Embryonic facial prominence (tissue), 1 donor: ENCODE data around the gene RIPOR3.
"Not testable (repeated sequence)": the region's sequence is repeated elsewhere in the genome, so short reads cannot be mapped to it uniquely, and the experiment has no call there.

Experiments
- DNase-seq: peaks from one replicate; pipeline ENCODE4 v3.0.0-alpha.2; 2016; ENCODE audit errors: extremely low spot score

Gene RIPOR3

DNA sequence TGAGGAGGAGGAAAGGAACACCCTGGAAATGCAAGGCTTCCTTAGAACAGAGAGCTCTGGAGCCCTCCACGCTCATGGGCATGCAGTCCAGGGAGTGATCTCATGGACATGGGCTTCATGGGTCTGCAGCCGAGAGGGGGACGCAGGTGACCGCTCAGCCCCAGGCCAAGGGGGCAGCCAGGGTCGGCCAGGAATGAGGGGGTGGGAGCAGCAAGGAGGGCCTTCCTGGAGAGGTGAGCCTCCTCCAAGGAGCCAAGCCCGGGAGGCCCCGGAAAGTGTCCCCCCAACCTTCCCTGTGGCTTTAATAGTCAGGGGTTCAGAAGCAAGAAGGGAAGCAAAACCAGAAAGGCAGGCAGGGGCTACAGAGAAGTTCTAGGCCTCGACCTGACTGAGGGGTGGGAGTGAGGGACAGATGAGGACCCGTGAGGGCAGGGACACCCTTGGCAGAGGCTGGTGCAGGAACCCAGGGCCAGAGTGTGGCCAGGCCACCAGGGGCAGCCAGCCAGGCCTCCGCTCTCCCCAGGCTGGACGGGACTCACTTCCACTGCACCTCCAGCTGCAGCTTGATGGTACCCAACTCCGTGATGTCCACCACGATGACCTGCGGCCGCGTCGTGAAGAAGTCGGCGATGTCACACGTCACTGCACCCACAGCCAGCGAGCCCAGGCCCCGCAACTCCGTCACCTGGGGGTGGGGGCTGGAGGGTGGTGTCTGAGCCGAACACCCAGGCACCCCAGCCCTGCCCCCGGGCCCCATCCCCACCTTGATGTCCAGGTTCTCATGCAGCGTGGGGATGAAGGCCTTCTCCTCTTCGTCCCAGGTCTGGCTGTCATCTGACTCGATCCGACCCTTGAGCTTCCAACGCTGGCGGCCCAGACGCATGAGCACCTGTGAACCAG lies 83.2 kb downstream of the RIPOR3 start:
- no peak for DNase-seq

DNA sequence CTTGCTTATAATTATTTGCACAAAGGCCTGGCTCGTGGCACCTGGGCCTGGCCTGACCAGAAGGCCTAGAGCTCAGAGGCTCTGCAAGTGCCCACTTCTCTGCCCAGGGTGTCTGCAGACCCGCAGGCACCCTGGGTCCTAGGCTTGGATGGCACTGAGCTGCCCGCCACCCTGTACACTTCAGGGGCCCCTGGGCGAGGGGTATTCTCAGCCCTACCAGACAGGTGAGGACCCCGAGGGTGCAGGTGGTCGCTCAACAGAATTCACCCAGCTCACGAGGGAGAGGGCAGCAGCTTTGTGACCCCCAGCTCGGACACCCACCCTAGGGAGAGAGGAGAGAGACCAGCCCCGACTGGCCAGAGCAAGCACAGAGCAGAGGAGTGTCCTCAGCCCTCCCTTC lies 83.9 kb downstream of the RIPOR3 start:
- no peak for DNase-seq

DNA sequence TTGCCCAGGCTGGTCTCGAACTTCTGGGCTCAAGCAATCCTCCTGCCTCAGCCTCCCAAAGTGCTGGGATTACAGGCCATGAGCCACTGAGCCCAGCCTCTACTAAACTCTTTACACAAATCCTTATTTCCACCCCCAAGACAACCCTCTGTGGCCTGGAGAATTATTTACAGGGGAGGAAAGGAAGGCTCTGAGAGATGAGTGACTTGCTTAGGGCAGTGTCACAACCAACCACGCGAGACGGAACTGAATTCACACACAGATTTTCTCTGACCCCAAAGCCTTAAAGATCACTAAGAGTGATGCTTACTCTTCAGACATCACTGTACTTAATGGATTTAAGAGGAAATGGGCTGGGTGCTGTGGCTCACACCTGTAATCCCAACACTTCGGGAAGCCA lies 86.2 kb downstream of the RIPOR3 start:
- no peak for DNase-seq

DNA sequence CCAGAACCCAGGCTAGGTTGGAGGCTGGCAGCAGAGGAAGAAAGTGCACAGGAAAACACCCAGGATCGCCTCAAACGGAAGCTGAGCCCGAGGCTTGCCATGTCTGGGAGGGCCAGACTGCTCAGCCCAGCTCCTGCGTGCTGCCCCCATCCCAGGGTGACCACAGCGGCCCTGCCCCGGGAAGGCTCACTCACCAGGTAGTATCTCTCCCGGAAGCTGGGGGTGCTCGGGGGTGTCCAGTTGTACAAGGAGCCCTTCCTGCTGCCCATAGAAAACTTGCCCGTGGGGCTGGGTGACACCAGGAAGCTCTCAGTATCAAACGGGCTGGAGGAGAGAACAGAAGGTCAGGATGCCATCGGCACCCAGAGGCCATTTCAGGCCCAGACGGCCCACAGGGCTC lies 86.9 kb downstream of the RIPOR3 start:
- DNase-seq = no peak

DNA sequence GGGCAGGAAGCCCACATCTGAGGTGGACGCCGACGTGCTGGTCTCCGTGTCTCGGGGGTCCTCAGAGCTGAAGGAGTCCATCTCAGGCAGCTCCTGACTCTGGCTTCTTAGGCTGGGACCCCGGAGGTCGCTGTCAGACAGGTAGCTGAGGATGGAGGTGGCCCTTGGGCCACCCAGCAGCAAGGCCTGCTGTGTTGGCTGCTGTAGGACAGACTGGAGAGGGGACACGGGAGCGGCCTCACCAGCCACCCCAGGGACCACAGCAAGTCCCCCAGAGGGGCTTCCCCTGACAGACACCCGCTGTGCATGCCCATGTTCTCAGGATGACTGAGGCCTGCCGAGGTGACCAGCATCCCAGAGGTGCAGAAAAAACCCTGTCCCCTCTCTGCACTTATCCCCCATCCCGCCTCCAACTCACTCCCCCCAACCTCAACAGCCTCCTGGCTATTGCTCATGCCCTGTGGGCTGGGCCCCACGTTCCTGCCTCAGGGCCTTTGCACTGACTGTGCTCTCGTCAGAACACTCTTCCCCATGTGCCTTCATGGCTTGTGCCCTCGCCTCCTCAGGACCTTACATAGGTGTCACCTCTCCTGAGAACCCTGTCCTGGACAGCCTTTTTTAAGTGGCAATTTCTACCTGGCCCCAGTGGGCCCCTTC lies 88.8 kb downstream of the RIPOR3 start:
- DNase-seq = no peak

DNA sequence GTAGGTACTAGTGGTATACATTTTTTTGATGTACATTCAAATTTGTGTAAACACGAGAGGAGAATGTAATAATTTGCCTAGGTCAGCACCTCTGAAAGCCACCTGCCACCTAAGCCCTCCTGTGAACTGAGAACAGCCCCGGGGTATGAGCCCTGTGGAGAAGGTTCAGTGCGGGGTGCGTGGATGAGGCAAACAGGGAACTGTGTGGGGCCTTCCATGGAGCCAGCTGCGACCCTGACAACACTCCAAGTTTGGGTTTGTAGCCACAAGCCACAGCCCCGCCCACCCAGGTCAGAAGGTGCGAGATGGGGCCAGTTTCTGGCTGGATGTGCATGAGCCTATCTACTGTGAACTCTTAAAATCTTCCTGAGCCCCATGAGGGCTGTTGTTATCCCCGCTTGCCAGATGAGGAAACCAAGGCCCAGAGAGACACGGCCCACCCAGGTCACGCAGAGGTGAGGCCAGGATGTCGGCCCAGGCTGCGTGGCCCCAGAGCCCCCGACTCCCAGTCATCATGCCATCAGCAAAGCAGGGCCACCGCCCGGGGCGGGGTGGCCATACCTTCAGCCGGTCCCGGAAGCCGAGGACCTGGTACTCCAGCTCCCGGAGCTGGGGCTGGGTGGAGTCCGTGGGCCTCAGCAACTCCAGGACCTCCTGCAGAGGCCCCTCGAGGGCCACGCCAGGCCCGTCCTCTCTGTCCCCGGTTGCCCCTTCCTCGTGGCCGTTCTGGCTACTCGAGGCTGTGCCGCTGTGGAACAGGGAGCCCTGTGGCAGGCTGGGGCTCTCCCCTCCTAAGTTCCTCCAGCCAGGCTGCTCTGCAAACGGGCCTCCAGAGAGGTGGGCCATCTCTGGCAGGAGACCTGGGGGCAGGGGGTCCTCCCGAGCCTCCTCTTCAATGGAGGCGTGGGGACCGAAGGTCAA lies 89.6 kb downstream of the RIPOR3 start:
- DNase-seq = no peak

DNA sequence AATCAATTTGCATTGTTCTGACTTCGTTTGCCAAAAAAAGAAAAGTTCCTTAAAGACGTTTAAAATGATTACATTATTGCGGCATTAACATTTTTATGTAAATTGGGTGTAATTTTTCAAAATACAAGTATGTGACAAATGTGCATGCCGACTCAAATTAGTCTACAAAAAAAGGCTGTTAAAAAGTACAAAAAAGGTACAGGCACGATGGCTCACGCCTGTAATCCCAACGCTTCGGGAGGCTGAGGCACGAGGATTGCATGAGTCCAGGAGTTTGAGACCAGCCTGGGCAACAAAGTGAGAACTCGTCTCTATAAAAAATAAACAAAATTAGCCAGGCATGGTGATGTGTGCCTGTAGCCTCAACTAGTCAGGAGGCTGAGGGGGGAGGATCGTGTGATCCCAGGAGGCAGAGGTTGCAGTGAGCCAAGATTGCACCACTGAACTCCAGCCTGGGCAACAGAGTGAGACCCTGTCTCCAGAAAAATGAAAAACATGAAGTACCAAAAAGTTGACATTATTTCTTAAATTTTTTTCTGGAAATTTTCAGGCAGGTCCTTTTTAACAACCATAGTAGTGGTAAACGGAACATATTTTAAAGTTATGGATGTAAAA lies 91.0 kb downstream of the RIPOR3 start:
- DNase-seq = no peak

DNA sequence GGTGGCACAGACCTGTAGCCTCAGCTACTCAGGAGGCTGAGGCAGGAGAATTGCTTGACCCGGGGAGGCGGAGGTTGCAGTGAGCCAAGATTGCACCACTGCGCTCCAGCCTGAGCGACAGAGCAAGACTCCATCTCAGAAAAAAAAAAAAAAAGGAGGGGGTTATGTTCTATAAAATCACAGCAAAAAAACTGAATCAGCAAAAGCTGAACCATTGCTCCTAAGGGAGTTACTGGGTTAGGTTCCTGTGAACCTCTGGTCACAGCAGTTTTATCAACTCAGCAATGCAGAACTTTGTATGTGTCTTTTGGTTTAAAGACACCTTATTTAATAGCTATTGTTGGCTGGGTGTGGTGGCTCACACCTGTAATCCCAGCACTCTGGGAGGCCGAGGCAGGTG lies 92.6 kb downstream of the RIPOR3 start:
- not testable (repeated sequence) for DNase-seq

DNA sequence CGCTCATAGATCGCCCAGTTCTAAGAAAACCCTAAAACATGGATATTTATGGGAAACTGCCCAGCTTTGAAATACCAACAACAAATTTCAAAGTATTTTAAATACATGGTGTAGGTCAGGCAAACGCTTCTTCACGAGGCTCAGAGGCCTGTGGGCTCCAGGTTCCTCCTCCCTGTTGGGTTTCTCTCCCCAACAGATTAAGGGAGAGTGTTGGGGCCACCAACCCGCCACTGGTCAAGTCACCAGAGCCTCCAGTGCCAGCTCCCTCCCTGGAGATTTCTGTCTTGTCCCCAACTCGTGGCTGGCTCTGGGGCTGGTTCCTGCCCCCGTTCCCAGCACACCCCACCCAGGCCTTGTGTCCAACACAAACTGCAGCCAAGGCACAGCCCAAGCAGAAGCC lies 93.3 kb downstream of the RIPOR3 start:
- DNase-seq = no peak

DNA sequence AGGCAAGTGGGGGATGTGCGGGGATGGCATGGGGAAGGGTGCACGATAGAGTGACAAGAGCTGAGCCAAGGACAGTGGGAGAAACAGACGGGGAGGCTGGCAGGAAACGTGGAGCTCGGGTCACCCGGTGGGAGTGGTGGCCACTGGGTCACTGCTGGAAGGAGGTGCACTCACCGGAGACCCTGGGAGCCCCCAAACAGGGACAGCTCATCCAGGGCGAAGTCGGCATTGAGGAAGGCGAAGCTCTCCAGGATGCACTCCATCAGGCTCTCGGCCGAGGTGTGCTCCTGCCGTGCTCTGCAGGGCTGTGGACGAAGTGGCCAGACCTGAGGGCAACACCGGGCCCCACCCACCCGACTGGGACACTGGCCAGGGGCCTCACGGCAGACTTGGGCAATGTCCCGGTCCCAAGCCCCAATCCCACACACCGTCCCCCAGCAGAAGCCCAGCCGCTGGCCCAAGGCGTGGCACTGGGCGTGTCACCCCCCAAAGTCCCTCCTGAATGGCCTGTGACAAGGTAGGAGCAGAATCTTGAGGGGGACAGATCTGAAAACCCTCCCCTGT lies 93.9 kb downstream of the RIPOR3 start:
- DNase-seq = no peak

DNA sequence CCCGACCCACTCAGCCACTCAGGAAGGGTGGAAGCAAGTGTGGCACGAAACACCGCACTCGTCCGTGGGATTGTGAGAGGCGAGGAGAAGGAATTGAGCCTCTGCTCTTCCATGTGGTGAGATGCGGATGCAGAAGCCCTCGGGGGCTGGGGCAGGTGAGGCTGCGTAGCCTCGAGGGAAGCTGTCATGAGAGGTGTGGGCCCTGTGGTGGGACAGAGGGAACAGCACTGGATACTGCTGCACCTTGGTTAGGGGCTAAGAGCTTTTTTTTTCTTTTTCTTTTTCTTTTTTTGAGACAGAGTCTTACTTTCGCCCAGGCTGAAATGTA lies 94.7 kb downstream of the RIPOR3 start:
- DNase-seq = no peak

DNA sequence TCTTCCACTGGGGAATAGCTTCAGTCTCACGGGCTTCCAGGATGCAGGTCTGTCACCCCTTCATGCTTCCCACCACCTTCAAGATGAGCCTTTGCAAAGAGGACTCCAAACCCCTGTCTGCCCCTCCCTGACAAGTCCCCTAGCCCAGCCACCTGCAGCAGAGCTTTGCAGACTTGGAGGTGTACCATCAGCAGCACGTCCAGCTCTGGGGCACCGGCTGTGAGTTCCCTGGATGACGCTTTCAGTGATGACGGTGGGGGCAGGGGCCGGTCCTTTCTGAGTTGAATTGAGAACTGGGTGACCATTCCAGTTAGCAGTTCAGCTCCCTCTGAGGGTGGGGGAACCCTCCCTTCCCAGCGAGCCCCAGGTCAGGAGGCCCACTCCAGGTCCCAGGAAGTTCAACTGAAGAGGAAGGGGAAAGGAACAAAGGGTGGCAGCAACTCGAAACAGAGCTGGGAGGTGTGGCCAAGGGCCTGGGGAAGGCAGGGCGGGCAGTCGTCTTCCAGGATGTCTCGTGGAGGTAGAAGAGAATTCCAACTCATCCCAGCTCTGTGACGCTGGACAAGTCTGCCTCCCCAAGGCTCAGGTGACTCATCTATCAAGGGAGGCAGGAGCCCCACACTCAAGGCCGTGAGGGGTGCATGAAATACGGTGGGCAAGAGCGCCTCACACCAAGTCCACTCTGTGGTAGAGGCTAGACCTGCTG lies 95.2 kb downstream of the RIPOR3 start:
- no peak for DNase-seq

DNA sequence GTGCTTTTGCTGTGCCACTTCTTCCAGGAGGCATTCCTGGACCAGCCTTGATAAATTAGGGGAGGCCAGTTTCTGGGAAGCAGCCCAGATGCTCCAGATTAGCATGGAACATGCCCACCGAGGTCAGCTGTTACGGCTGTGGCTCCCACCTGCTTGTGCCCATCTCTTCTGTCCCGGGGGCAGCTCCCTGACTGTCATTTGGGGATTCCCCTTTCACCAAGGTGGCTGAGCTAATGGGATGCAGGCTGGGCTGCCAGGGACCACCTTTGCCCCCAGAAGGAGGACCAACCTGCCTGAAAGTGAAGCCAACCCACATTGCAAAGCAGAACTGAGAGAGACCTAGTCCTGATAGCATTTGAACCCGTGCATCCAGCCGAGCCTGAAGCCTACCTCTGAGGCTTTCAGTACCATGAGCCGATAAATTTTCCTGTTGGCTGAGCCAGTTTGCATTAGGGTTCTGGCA lies 95.9 kb downstream of the RIPOR3 start:
- DNase-seq = no peak

DNA sequence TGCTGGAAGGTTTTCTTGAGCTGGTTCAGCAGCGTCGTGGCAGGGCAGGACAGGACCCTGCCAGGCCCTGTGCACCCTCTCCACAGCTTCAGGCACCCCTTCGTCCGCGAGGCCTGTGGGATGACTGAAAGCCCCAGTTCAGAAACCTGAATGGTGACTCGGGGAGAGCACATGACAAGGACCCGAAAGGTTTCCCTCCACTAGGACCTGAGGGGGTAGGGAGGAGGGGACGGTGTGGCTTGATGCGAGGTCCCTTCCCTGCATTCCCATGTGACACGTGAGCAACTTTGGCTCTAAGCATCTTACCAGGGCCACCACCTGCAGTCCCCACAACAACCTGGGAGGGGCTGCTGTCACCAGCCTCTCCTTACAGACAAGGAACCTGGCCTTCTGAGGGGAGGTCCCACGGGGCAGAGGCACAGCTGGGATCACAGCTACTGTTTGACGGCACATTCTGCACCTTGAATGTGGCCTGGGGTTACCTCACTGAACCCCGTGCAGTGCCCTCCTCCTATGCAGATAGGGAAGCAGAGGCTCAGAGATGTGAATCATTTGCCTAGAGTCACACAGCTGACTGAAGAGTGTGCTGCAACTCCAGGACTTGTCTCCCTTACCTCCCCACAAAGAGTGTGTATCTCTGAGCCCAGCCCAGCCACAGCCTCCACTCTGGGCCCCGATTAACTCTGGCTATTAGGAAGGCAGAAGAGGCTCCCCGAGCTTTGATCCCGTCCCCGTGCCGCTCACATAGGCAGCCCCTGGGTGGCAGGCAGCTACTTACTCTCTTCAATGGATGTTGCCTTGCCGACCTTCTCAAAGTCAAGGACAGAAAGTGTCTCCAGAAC lies 96.5 kb downstream of the RIPOR3 start:
- no peak for DNase-seq

DNA sequence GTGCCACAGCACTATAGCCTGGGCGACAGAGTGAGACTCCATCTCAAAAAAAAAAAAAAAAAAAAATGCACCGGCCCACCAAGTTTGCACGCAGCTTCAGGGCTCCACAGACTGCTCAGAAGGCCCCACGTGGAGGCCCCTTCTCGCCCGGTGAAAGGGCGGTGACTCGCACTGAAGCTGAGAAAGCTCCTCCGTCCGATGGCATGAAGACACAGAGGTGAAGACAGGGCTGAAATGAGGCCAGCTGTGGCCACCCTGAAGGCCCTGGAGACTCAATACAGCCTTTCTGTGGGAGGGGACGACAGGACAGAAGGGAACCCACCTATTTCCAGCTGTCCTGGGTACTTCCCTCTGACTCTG lies 97.1 kb downstream of the RIPOR3 start:
- DNase-seq = no peak

DNA sequence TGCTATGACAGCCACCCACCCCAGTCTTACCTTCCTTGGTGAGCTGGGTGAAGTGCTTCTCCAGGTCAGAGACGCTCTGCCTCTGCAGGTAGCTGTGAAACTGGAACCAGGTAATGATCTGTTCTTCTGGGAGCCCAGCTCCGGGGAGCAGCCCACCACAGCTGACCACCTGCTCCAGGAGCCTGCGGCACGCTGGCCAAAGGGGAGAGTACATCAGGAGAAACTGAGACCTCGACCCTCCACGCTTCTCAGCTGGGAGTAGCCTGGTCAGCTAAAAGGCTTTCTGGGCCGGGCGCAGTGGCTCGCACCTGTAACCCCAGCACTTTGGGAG lies 98.4 kb downstream of the RIPOR3 start:
- no peak for DNase-seq

DNA sequence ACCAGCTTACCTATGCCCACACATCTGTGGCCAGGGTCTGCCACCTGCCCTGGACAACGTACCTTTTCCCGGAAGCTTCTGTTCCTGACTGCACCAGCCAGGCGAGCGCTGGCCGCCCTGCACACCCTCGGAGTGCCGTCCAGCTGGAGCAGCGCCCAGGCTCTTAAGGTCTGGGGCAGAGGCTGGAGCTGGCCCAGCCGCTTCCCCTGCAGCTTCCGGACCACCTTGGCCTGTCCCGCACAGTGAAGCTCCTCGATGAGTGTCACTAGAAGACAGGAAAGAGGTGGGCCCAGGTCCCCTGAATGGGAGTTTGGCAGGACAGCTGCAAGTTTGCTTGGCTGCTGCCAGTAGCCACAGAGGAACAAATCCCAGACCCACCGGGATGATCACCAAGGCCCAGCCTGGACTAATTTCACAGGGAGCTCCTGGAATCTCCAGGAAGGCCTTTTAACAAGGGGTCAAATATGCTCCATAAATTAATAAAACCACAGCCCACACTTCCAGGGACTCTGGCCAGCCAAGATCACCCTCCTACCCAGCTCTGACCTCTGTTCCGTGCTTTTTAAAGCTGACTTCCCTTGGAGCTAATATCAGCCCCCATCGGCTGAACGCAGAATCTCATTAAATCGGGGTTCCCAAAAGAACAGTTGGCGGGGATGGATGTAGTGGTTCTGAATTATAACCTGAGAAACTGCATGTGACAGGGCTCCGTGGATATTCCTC lies 98.9 kb downstream of the RIPOR3 start:
- no peak for DNase-seq

DNA sequence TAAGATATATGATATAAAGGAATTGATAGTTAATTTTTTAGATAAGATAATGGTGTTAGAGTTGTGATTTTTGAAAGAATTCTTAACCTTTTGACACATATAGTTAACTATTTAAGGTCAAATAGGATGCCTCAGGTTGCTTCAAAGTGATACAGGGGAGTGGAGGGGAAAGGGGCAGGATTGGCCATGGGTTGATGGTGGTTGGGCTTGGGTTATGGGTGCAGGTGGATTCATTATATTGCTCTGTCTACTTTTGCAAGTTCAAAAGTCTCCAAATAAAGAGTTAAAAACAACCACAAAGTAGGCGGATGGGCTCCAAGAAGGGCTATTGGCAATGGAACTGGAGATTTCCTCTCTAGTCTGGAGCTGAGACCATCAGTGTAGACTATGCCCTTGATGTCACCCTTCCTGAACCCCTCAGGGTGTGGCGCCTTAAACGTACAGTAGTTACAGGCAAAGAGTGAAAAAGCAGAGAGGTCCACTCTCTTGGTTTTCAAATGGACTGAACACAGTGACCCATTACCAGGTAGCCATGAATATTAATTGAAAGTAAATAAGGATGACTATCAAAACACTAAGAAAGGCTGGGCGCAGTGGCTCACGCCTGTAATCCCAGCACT lies 100.0 kb downstream of the RIPOR3 start:
- no peak for DNase-seq

DNA sequence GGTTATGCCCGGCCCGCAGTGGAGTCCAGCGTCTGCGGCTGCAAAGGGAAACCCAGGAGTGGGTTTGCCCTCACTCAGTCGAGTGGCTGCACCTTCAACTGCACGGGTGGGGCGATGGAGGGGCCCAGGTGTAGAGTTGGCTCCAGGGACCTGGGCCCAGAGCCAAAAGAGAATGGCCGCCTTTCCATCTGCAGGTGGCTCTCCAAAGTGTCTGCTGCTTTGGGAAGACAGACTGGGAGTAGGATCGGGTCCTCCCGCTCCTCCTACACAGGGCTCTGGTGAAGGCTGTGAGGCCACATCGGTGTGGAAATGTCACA lies 101.0 kb downstream of the RIPOR3 start:
- DNase-seq = no peak
